ENCODE results near the gene FBXO17.

DNA sequence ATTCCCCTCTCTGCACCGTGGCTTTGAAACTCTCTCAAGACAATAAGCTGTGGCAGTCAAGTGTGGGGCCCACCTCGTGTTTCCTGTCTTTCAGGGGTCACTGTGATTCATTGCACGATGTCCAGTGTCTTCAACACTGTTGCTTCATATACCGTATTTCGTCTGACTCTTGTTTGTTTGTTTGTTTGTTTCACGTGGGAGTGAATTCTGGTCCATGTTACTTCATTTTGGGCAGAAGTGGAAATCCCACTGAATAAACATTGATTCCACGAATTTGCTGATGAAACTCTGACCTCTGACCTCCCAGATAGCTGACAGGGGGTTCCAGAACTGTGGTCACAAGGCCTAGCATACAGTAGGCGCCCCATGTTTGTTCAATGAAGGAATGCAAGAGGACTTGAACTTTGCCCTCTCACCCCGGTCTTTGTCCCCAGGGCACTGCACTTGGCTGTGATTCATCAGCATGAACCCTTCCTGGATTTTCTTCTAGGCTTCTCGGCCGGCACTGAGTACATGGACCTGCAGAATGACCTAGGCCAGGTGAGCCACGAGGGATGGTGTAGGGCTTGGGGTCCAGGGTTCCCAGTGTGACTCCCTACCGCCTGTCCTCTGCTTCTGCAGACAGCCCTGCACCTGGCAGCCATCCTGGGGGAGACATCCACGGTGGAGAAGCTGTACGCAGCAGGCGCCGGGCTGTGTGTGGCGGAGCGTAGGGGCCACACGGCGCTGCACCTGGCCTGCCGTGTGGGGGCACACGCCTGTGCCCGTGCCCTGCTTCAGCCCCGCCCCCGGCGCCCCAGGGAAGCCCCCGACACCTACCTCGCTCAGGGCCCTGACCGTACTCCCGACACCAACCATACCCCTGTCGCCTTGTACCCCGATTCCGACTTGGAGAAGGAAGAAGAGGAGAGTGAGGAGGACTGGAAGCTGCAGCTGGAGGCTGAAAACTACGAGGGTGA is 70.7 kb downstream of the FBXO17 start:
- TF ChIP-seq CTCF (IDR thresholded peaks at IDR 0.05) = no peak
- no peak for TF ChIP-seq EZH2 (IDR thresholded peaks at IDR 0.05; ENCODE audit: borderline replicate concordance, insufficient read depth, low read depth, low read length, poor library complexity, severe bottlenecking)

Data from B cell (primary cell).